Stimulated activated CD4-positive, alpha-beta T cell treated with anti-CD3 and anti-CD28 coated beads, TNF-alpha, amount 100 ng/mL, for 24 hours (primary cell): ENCODE measurements around the gene KIF16B.

ENCODE experiments used
- DNase-seq, 3 experiments: peaks; one replicate each; pipeline ENCODE4 v3.0.0-alpha.2; 2020; ENCODE audit warnings: low read depth in 3 of 3

KIF16B gene

DNA sequence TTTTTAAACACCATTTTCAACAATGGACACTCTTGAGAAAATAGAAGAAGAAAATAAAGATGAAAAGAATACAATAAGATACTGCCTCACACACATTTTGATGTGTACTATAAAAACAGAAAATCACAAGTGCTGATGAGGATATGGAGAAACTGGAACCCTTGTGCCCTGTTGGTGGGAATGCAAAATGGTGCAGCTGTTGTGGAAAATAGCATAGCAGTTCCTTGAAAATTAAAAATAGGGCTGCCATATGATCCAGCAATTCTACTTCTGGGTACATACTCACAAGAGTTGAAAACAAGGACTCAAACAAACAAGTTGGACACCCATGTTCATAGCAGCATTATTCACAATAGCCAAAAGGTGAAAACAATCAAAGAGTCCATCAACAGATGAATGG is 173.0 kb downstream of the KIF16B start:
- no peak for DNase-seq

DNA sequence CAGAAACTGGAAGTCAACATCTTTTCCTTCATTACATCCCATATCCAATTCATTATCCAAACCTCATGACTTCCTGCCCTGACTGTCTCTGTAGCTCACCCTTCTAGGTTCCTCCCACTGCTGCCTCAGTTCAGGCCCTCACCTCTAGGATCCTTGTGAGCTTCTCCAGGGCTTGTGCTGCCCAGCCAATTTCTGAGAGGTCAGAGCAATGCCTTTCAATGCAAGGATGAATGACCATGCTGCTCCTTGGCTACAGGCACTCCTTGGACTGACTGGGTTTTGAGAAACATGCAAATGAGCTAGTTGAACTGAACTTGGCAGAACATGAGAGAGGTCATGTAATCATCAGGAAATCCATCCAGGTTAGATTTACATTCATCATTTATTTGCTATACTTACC is 173.4 kb downstream of the KIF16B start:
- no peak for DNase-seq

DNA sequence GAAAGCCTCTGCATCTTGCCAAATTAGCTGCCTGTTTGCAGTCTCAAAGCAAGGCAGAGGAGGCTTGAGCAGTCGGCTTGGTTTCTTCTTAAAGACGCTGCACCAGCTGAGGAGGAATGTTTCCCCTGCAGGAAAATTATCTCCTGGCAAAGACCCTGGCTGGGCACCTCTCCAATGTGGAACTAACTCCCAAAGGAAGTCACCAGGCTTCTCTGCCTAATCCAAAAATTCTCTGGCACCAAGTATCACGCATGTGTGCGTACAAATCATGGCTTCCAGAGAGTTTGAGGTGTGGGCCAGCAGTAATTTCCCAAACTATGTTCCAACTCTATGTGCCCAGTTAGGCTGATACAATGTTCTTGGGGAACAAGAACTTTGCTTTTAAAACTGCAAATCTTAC is 176.2 kb downstream of the KIF16B start:
- no peak for DNase-seq

DNA sequence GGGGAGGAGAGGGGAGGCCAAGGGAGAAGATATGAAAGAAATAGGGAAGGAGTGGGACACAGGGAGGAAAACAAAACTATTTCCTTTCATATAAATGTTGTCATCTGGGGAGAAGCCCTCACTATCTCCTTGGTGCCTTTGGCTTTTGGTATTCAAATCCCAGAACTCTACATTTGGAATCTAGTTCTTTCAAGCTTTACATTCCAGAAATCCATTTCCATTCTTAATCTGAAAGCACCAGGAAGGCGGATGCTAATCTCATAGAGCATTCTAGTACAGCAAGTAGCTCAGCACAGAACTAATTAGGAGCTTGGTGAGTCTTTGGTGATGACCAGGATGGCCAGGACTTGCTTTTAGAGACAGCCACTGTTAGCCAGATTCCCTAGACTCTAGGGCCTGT is 177.9 kb downstream of the KIF16B start:
- no peak for DNase-seq

DNA sequence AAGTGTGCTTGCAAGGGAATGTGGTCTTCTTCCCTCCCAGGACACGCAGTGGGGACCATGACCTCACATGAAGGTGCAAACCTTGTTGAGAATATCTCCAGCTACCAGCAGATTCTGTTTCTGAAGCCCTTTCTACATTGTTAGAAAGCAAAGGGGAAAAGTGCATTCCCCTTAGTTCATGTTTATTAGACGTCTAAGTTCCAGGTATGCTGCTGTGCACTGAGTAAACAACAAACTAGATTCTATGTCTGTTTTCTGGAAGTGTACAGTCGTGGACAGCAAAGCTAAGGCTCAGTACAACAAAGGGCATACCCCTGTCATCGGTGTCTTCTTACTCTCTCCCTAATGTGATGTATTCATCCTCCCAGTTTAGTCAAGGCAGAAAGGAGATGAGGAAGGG is 178.5 kb downstream of the KIF16B start:
- DNase-seq, result no peak

DNA sequence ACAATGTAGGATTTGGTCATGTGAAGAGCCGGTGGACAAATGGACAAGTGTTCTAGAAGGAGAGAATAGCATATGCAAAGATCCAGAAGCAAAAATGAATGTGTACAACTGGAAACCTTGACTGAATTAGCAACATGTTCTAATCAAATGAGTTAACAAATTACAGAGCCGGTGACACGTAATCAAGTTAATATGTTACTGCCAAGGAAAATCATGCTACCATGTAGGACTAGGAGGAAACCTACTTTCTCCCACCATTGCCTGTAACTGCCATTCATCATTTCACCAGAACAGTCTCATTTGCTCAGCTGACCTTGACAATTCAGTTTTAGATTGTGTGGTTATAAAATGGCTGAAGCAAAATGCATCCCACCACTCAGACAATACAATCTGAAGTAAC is 179.4 kb downstream of the KIF16B start:
- no peak for DNase-seq

DNA sequence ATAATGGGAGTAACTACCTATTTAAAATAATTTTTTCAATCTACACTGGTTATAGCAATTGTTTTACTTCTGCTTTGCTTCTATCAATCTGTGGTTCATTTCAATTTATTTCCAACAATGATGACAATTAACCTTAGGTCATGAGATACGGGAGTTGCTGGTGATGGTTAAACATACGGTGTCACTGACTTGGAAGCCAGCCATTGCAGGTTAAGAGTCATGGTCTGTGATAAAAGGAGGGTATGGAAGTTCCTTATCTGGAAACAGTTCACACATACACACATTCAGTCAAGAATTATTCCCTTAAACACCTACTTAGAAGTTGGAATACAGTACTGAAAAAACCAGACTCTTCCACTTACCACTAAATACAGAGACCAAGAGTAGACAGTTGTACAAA is 180.0 kb downstream of the KIF16B start:
- DNase-seq, result no peak

DNA sequence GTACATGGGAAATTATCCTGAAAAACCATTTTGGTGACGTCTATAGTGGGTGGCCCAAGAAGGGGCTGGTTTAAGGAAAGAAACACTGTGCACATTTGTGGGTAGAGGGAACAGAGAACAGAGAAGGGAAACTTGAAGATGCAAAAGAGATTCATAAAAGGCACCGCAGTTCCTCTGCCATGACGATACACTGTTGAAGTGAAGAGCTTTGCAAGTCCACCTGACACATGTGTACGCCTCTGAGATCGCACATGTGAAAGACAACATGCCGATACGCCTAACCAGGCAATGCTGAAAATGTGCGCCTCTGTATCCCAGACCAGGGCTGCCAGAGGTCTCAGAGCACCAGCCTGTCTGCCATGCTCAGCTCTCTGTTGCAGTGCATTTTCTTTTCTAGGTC is 180.9 kb downstream of the KIF16B start:
- DNase-seq, result no peak

DNA sequence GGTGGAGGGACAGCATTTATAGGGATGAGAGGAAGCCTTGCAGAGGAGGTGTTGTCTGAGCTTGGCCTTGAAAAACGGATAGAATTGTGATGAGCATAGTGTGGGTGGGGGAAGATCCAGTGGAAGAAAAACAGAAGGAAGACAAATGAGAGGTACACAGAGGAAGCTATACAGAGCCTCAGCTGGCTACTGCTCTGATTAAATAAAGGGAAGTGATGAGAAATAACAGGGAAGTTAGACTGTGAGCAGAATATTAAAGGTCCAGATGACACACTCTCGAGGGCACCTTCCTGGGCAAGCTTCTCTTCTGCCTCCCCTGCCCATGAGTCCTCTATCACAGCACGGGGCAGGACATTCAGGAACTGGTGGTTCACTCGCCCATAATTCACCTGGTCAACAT is 182.3 kb downstream of the KIF16B start:
- DNase-seq, result no peak

DNA sequence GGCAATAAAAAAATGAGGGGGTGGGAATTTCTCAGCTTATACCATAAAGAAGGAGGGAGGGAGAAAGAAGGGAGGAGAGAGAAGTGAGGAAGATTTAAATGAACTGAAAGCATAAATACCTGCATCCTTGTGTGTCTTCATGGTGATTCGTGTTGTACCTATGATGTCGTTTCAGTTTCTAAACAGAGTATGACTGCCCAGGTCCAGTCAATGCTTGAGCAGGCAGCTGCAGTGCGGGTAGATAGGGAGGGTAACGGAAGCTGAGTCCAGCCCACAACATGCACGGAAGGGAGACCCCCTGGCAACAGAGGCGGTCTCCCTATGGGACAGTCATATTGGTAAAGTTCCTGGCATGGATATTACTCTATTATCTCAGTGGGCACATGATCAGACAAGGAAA is 184.5 kb downstream of the KIF16B start:
- no peak for DNase-seq

DNA sequence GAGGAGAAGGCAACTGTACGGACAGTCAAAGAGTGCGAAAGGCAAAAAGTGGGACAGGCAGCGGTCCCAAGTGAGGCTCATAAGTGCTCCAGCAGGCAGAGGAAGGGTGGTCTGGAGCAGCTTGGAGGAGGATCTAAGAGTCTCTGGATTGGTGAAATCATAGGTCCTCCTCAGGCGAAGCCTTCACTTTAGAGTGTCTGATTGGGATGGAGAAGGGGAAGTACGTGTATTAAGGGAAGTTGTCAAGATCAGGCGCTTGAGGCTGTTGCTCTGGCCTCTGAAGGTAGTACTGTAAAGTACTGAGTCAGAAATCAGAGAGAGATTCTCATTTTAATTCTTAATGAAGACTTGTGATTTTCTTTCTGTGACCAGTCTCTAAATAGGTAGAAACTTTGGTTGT is 185.6 kb downstream of the KIF16B start:
- no peak for DNase-seq

DNA sequence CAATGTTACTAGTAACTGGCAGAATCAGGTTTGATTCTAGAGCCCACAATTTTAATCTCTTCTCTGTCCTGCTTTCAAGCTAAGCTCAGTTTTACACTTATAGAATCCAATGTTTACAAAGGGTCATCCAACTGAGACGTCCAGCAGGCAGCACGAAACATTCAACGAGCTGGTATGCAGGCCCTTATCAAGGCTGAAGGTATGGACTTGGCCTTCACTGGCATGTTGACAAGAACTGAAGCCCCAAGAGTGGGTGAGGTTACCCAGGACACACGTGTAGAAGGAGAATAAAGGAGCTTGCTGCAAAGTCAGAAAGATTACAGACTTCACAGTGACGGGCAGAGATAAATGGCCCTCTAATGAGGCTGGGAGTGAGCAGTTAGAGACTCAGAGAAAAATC is 187.4 kb downstream of the KIF16B start:
- no peak for DNase-seq

DNA sequence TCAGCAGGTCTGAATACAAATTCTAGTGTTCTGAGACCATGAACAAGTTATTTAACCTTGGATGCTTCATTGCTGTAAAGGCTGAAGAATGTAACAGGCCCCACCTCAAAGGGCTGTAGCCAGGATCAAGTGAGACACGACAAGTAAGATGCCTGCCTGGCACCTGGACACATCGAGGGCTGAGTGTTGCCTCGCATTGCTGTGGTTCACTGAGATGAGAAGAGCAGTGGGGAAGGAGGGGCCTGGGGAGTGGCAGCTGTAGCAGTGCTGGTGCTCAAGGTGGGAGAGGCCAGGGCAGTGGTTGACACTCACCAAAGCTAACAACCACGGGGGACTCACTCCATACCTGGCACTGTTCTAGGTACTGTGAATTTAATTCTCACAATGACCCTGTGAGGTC is 187.8 kb downstream of the KIF16B start:
- no peak for DNase-seq

DNA sequence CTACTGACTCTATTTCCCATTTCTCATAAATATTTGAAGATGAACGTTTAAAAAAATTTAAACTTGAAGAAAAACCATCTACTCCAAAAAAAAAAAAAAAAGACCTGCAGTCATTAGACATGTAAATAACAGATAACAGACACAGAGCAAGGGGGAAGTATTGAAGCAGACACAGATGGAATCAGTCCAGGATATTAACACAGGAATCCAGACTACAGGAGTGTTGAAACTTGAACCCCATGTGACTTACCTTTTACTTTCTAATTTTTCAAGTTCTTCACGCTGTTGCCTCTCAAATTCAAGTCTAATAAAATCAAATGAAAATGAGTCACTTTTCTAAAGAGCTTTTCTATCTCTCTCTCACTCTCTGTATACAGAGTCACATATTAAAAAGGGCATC is 191.8 kb downstream of the KIF16B start:
- DNase-seq, result no peak

DNA sequence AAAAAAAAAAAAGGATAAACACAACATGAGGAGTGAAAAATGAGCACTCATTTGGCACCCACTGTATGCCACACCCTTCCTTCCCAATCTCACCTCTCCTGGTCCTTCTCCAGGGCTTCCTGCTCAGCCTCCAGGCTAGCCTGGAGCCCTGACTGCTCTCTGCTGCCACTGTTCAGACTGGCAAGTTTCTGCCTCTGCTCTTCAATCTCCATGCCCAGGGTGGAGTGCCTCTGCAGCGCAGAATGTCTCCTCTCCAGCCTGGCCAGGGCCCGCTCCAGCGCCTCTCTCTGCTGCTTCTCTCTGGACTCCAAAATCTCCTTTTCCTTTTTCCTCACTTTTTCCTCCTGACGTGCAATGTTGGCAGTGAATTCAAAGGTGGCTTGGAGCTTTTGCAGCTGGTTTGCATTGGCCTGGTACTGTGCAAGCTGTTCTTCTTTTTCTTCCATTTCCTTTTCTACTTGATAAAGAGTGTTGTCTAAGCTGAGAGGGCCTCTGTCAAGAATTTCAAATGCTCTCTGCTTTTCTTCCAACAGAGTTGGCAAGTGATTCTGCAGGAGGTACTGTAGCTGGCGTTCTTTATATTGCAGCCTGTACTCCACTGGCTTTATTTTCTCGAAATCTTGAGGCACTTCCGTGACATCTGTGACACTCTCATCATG is 194.4 kb downstream of the KIF16B start:
- no peak for DNase-seq

DNA sequence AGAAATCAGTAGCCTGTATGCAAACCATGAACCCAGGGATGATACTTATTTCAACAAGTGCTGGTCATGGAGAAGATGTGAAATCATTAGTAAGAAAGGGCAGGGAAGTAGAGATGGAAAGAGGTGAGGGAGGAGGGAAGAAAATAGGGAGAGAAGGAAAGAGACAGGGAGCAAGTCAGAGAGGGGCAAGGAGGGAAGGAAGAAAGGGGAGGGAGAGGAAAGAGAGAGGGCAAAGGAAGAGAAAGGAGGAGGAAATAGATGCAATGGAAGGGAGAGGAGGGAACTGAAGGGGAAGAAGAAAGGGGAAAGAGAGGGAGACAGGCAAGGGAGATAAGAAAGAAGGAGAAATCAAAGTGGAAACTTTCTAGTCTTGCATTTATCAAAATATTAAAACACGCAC is 195.1 kb downstream of the KIF16B start:
- DNase-seq, result no peak

DNA sequence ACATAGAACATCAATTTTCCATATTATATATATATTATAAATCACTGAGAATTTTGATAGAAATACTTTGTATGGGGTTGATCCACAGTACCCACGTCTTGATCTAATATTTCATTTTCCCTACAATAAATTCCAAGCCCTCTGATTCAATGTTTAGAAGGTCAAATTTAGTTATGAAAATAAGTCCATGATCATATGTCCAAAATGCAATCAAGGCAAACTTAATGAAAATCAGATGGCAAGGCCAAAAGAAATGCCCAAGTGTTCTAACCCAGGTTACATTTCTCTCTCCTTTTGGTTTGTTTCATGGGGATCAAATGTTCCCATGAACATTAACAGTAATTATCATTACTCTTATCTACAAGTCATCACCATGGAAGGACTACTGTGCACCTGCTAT is 203.8 kb downstream of the KIF16B start:
- DNase-seq, result no peak

DNA sequence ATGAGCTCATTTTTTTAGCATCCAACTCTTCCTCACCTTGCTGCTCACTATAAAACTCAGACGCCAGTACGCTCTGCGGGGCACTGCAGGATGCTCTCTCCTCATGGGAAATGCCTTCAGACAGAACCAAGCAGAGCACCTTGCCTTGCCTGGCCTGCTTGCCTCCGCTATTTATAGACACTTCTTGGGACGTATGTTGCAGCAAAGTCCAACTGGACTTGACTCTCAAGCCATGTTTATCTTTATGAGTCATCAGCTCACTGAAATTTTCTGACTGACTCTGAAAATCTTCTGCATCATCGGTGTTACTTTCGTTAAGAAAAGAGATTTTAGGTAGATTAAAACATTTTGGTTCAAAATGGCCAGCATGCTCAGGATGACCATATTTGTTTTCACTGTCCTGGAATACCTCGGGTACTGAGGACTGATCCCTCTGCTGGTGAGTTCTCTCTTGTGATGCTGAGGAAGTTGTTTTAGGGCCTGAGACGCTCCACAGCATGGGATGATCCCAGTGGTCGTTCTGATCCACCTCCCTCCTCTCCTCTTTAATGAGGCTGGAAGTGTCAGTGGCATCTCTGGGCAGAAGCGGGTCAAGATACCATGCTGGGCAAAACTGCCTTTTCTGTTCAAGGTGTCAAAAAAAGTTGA is 204.5 kb downstream of the KIF16B start:
- no peak for DNase-seq

DNA sequence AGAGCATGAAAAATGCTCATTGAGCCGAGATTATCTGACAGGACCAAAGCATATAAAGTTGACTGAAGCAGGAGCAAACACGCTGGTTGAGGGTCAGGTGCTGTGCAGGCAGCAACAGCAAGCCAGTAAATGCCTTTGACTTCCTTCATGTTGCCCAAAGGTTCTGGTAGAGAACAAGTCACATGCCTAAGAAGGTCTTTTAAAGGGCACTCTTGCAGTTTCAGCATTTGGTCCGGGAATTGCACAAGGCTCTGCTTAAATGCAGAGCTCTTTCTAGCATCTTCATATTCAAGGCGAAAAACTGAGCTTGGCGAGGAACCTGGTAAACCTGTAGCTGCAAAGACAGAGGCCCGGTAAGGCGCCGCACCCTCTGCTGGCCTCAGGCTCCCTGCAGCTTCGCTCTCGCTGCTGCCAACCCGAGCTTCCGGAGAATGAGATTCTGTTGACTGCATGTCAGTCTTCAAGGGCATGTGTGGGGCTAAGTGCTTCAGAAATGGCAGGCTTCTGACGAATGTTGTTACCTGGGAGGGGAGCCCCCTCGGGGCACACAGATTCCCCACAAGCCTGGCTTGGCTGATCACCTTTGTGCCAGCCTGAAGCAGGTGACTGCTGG is 205.2 kb downstream of the KIF16B start:
- no peak for DNase-seq

DNA sequence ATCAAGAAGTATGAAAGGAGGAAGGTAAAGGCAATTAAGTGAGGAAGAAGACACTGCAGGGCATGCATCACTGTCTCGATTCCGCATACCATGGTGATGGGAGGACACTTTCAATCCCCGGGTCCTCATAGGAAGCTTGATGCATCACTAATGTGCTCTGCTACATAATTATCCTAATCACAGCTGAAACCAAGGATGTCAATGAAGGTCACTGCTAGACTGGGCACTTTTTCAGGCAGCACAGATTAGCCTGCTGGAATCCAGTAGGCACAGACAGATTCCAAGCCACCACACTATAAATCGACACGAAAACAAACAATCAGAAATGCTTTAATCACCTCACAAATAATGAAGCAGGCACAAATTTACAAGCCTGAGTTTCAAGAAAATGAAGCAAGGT is 206.7 kb downstream of the KIF16B start:
- no peak for DNase-seq

DNA sequence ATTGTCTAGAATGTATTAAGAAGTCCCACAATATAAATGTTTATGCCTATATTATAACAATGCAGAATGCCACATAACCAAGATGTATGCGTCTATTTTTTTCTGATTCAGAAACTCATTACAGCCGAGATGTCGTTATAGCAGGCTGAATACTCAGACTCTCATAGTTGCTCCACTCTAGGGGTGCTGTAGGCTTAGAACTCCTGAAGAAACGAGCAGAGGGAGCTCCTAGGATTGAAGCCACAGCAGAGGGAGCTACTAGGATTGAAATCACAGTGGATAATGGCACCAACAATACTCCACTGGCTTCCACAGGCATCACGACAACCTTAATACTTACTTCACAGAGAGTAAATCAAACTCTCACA is 208.9 kb downstream of the KIF16B start:
- no peak for DNase-seq

DNA sequence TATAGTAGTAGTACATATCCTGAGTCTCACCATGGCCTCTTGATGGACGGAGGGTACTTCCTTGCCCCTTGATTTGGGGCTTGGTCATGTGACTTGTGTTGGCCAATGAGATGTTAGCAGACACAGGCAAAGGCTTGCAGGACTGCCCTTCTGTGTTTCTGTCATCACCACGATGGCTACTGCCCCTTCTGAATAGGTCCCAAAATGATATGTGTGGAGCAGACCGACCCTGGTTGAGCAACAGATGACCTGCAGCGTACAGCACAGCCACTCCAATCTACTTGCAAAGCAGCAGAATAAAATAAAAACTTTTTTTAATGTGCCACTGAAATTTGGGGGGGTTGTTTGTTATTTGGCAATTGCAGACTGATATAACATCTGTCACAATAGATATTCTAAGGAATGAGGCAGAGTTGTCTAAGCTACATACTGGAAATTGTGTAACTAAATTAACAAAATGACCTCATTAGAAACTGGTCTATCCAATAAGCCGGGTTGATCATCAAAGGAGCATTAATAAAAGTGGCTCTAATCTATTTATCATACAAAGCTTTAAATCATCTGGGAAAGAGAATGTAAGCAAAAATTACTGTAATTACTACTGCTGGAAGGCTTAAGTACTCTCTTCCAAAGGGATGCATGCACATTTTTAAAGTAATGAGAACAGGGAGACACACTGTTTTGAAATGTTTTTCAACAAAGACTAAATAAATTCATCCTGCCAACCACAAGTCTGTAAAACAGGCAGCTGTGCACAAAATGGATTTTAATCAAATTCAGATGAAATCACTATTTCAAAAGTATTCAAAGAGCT is 209.5 kb downstream of the KIF16B start:
- DNase-seq, result no peak

DNA sequence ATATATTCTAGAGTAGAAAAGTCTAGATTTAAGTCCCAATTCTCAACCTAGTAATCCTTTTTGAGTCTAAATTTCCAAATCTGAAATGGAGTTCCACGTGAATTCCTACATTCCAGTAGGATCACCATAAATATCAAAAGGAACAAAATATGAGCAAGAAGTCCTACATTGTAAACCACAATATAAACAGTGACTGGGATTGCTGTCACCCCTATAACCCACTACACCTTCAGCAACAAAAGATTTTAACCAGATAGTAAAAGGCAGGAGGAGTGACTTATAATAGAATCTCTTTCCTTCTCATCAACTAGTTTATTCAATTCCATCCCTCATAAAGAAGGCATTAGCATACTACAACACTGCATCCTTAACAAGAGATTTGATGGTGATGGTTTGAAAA is 210.6 kb downstream of the KIF16B start:
- DNase-seq, result no peak
